Erythroblast (primary cell): Measurements from ENCODE around the gene PRSS38.

Experiments used
- DNase-seq, 2 experiments: peaks; one replicate each; lab custom pipeline; 2025; lab: John Stamatoyannopoulos, UW
- GATA1 ChIP-seq: IDR thresholded peaks from 2 replicates; pipeline ENCODE4 v1.6.1; 2011; ENCODE audit warnings: low read depth, mild to moderate bottlenecking, control low read depth, low read length, moderate library complexity
- POLR2A ChIP-seq: IDR thresholded peaks from 2 replicates; pipeline ENCODE4 v1.6.1; 2011; ENCODE audit warnings: mild to moderate bottlenecking, low read length

PRSS38 gene

GRCh38 chr1:227793079-227793947, 22.2 kb upstream of the PRSS38 start:
- no peak for TF ChIP-seq GATA1
- no peak for TF ChIP-seq POLR2A
- DNase-seq = no peak

DNA sequence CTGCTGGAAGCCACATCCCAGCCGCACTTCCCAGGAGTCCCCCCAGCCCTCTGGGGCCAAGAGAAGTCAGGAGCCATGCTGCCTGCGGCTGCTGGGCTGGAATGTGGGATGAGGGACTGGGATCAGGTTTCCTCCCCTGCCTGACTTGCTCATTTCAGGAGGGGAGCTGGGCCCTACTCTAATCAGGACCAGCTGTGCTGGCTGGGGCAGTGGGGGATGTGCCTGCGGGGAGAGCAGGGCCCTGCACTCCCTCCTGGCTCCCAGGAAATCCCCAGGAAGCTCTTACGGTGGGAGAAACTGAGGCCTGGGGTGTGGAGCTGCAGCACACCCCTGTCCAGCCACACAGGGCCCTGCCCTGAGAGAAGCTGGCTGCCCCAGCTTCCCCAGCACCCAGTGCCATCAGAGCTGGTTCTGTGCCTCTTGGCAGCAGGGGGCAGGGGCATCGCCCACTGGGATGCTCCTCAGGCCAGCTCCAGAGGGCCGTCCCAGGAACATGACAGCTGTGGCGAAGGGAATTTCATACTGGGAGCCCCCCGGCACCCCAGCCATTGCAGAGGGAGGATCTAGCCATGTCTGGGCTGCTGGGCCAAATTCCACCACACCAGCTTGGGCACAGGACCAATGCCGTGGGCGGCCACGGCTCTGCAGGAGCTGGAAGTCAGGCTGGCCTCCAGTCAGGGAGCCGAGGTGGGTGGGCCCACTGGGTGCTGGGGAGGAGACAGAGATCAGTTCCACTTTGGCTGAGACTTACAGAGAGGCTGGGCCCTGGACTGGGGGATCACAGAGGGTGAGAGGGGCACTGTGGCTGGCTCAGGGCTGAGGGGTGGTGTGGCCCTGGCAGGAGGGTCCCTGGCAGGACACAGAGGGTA, 21.3 kb upstream of the PRSS38 start:
- TF ChIP-seq POLR2A (no peak), GATA1 (no peak)
- no peak for DNase-seq

- TF ChIP-seq GATA1 (no peak), POLR2A (no peak)
- no peak for DNase-seq
Observed at GRCh38 chr1:227794817-227795192, 20.7 kb upstream of the PRSS38 start.

DNA sequence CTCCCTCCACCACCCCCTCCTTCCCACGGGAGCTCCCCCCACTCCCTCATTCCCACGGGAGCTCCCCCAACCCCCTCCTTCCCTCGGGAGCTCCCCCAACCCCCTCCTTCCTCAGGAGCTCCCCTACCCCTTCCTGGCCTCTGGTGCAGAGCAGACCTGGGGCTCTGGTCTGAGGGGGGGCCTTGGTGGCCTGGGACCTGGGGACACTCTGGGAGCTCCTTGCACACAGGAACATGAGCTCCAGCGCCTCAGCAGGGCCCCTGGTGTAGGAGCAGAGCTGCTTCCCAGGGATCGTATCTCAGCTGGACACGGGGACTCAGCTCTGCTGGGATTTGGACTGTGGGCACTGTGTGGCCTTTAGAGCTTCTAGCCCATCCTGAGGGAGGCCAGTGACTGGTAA, 19.7 kb upstream of the PRSS38 start:
- TF ChIP-seq GATA1 (no peak), POLR2A (no peak)
- no peak for DNase-seq

DNA sequence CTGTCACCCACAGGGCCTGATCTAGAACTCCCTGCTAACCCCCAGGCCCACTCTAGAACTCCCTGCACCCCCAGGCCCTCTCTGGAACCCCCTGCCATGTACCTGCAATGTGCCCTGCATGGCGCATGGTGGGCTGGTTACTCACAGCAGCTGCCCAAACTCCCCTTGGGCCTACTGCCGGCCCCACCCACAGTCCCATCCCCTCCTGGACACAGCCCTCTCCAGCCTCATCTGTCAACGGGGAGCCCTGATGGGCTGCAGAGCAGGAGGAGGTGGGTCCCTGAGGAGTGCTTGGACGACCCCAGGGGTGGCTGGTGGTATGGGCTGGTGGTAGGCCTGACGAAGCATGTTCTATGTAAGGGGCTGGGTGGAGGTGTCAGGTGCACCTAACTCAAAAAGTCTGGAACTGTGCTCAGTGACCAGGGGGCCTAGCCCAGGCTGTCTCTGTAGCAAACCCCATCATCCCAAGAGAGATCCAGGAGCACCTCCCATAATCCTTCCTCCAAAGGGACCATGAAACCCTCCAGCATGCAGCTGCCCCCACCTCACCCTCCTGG, 19.0 kb upstream of the PRSS38 start:
- no peak for TF ChIP-seq GATA1
- TF ChIP-seq POLR2A = no peak
- DNase-seq = no peak

GRCh38 chr1:227797144-227797543, 18.3 kb upstream of the PRSS38 start:
- DNase-seq = no peak
- TF ChIP-seq GATA1 = no peak
- TF ChIP-seq POLR2A = no peak

DNA sequence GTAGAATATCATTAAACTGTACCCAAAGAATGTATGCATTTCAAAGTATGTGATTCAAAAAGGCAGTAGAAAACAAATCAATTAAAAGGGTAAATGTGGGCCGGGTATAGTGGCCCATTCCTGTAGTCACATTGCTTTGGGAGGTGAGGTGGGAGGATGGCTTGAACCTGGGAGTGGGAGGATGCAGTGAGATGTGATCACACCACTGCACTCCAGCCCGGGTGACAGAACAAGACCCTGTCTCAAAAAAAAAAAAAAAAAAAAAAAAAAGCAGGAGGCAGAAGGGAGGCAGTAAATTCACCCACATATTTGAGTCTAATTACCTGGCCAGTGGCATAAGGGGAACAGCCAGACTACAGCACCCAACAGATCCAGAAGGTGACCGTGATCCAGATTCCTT, 17.9 kb upstream of the PRSS38 start:
- no peak for TF ChIP-seq POLR2A
- no peak for TF ChIP-seq GATA1
- no peak for DNase-seq

GRCh38 chr1:227798078-227798802, 17.2 kb upstream of the PRSS38 start:
- no peak for TF ChIP-seq POLR2A
- TF ChIP-seq GATA1 = no peak
- no peak for DNase-seq

DNA sequence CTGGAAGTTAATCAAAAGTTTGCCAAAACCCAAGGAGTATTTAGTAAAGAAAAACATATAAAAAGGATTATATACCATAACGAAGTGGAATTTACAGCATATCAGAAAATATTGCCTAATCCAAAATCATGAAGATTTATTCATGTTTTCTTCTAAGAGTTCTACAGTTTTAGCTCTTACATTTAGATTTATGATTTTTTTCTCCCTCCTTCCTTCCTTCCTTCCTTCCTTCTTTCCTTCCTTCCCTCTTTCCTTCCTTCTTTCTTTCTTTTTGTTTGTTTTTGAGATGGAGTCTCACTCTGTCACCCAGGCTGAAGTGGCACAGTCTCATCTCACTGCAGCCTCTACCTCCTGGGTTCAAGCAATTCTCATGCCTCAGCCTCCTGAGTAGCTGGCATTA, 15.7 kb upstream of the PRSS38 start:
- TF ChIP-seq GATA1 = no peak
- TF ChIP-seq POLR2A = no peak
- no peak for DNase-seq

DNA sequence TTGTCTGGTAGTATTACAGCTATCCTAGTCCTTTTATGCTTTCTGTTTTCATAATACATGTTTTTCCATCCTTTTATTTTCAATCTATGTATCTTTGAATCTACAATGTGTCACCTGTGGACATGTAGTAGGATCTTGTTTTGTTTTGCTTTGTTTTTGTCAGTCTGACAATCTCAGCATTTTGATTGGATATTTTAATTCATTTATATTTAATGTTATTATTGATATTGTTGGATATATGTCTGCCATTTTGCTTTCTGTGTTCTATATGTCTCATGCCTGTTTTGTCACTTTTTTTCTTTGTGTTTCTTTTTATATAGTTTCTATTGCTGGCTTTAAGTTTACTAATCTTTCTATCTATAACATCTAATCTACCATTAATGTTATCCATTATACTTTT, 11.5 kb upstream of the PRSS38 start:
- DNase-seq = no peak
- TF ChIP-seq POLR2A = no peak
- TF ChIP-seq GATA1 = no peak

GRCh38 chr1:227805606-227806197, 9.8 kb upstream of the PRSS38 start:
- no peak for DNase-seq
- TF ChIP-seq GATA1 (no peak), POLR2A (no peak)

DNA sequence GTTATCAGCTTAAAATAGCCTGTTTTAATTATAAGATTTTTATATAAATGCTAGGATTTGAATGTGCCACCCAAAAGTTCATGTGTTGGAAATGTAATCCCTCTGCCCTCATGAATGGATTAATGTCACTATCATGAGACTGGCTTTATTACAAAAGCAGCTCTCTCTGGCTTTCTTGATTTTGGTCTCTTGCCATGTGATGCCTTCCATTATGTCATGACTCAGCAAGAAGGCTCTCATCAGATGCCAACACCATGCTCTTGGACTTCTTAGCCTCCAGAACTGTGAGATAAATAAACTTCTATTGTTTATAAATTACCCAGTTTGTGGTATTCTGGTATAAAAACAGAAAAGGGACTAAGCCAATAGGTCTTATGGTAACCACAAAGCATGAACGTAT, 6.9 kb upstream of the PRSS38 start:
- TF ChIP-seq POLR2A = no peak
- no peak for TF ChIP-seq GATA1
- no peak for DNase-seq

GRCh38 chr1:227809026-227809425, 6.4 kb upstream of the PRSS38 start:
- TF ChIP-seq POLR2A = no peak
- no peak for TF ChIP-seq GATA1
- no peak for DNase-seq

GRCh38 chr1:227813962-227814361, 1.5 kb upstream of the PRSS38 start:
- no peak for DNase-seq
- TF ChIP-seq POLR2A = no peak
- no peak for TF ChIP-seq GATA1
